ENCODE results near the gene DDI2. TPM values are rescaled to one million over a fixed set of nuclear protein-coding genes. Genes with fewer than 3 reads are reported as not detected.

DDI2 gene
- polyA plus RNA-seq, 1 donor from 2014 or later, result 6.5 TPM

DNA sequence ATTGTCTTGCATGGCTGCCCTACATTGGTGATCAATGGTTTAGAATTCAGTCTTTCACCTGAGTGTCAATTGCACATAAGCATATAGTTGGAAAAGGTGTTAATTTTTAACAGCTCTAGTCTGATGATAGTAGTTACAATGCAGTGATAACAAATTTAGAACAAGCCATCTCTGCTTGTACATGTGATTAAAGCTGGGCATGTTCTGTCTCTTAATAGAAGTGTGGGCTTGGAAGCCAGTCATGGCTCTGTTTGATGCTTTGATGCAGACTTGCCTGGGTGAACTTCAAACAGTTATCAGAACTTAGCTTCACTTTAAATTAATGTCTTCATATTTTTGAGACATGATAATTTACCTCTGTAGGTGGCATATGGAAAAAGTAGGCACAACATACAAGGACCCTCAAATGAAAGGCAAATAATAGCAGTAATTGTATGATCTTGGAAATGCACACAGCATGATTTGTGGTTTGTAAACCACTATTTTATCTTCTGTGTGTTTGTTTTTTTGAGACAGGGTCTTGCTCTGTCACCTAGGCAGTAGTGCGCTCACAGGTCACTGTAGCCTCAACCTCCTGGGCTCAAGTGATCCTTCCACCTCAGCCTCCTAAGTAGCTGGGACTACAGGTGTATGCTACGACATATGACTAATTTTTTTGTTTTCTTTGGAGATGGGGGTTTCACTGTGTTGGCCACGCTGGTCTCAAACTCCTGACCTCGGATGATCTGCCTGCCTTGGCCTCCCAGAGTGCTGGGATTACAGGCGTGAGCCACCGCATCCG is 3.8 kb downstream of the DDI2 start:
- Mint-ChIP-seq H3K4me3 (peak overlapping the region in 3 of 4 donors; percentile 58 to 77 (median 58)), H3K27me3 (no peaks in the 10 kb centered on the region), H3K36me3 (peaks cover 2% of the 10 kb centered on the region)

GRCh38 chr1:15621975-15622374 is 4.7 kb downstream of the DDI2 start:
- Mint-ChIP-seq H3K9me3 (no peaks in the 10 kb centered on the region), H3K27ac (peak overlapping the region in 1 of 3 donors; percentile 80), H3K4me3 (peak overlapping the region in 1 of 4 donors; percentile 11), H3K36me3 (peaks cover 2% of the 10 kb centered on the region), H3K4me1 (peaks cover 41 to 57% (median 51%) of the 10 kb centered on the region in 3 donors), H3K27me3 (no peaks in the 10 kb centered on the region)

More for the DNA sequence above, 3.8 kb downstream of the DDI2 start:
- Mint-ChIP-seq H3K9me3 (no peaks in the 10 kb centered on the region), H3K4me1 (peaks cover 42 to 50% (median 48%) of the 10 kb centered on the region in 3 donors), H3K27ac (peak overlapping the region in 1 of 3 donors; percentile 80)

- Mint-ChIP-seq H3K27ac (no peak overlapping the region), H3K36me3 (peaks cover 2% of the 10 kb centered on the region), H3K9me3 (no peaks in the 10 kb centered on the region), H3K4me1 (peaks cover 47 to 66% (median 58%) of the 10 kb centered on the region in 3 donors), H3K4me3 (peak overlapping the region in 1 of 4 donors; percentile 36), H3K27me3 (no peaks in the 10 kb centered on the region)
Observed at GRCh38 chr1:15622712-15623373, 5.6 kb downstream of the DDI2 start.

GRCh38 chr1:15623435-15623834 is 6.2 kb downstream of the DDI2 start:
- H3K27ac Mint-ChIP-seq, result no peak overlapping the region
- peaks cover 1% of the 10 kb centered on the region for H3K36me3 Mint-ChIP-seq
- no peak overlapping the region for H3K4me3 Mint-ChIP-seq
- H3K9me3 Mint-ChIP-seq, result no peaks in the 10 kb centered on the region
- H3K4me1 Mint-ChIP-seq, result peaks cover 49 to 64% (median 59%) of the 10 kb centered on the region in 3 donors
- no peaks in the 10 kb centered on the region for H3K27me3 Mint-ChIP-seq

- Mint-ChIP-seq H3K27me3 (no peaks in the 10 kb centered on the region), H3K4me3 (peak overlapping the region in 2 of 4 donors; percentile 12 to 36), H3K36me3 (no peaks in the 10 kb centered on the region), H3K27ac (peak overlapping the region in 2 of 3 donors; percentile 31 to 91), H3K9me3 (no peaks in the 10 kb centered on the region), H3K4me1 (peaks cover 45 to 62% (median 54%) of the 10 kb centered on the region in 3 donors)
Observed at GRCh38 chr1:15624133-15624714, 7.0 kb downstream of the DDI2 start.

GRCh38 chr1:15625056-15625917 is 8.0 kb downstream of the DDI2 start:
- peaks cover 3% of the 10 kb centered on the region for H3K36me3 Mint-ChIP-seq
- peak overlapping the region in 1 of 4 donors; percentile 45 for H3K4me3 Mint-ChIP-seq
- H3K4me1 Mint-ChIP-seq, result peaks cover 40 to 58% (median 51%) of the 10 kb centered on the region in 3 donors
- peak overlapping the region in 1 of 3 donors; percentile 81 for H3K27ac Mint-ChIP-seq
- no peaks in the 10 kb centered on the region for H3K9me3 Mint-ChIP-seq
- H3K27me3 Mint-ChIP-seq, result no peaks in the 10 kb centered on the region

DNA sequence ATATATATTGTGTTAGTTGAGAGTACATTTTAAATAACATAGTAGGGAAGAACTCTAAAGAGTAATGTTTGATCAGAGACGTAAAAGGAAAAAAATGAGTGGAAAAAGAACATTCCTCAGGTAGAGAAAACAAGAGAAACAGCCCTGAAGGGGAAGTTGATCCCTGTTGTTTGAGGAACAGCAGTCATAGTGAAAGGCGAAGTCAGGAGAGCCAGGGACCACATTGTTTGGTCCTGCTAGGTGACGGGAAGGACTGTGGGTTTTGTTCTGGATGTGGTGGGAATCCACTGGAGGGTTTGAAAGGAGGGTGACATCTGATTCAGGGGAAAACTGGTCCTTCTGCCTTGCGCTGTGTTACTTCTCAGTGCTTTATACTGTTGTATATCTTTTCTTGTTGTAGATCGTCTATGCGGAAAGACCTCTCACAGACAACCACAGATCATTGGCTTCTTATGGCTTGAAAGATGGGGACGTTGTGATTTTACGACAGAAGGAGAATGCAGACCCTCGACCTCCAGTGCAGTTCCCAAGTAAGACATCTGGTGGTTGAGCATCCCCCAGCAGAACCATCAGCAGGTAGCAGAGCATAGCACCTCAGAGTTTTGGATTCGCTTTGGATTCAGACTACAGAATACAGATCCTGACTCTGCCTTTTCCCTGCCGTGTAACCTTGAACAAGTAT is 9.2 kb downstream of the DDI2 start:
- peak overlapping the region in 1 of 3 donors; percentile 33 for H3K27ac Mint-ChIP-seq
- no peaks in the 10 kb centered on the region for H3K9me3 Mint-ChIP-seq
- peaks cover 38 to 50% (median 40%) of the 10 kb centered on the region in 3 donors for H3K4me1 Mint-ChIP-seq
- no peaks in the 10 kb centered on the region for H3K27me3 Mint-ChIP-seq
- peaks cover 3% of the 10 kb centered on the region for H3K36me3 Mint-ChIP-seq
- H3K4me3 Mint-ChIP-seq, result no peak overlapping the region

DNA sequence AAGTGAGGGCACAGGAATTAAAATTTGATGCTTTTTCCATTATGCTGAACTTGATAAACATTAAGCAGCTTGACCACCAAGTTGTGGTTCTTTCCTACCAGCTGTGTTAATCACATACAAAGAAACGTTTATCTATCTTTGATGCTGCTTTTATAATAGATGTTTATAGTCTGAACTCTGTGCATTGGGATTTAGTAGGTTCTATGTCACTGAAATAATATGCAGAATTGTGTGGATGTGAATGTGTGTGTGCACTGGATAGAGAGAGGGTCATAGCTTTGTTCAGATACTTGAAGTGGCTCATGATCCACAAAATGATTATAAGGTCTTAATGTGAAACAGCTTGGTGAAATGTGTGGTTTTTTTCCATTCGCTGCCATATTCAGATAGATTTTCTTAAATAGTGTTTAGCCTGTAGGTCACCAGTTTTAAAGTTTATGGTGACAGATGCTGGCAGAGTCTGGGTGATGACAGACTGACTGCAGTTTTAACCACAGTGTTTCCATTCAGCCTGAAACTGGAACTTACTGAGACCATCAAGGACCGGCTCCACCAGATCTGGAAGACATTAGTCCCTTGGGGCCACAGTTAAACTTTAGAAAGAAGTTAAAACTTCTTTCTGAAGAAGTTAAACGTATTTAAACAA is 10.2 kb downstream of the DDI2 start:
- Mint-ChIP-seq H3K27me3 (no peaks in the 10 kb centered on the region), H3K27ac (peak overlapping the region in 2 of 3 donors; percentile 32 to 79), H3K9me3 (no peaks in the 10 kb centered on the region), H3K4me1 (peaks cover 33 to 46% (median 33%) of the 10 kb centered on the region in 3 donors), H3K4me3 (no peak overlapping the region), H3K36me3 (peaks cover 3% of the 10 kb centered on the region)

DNA sequence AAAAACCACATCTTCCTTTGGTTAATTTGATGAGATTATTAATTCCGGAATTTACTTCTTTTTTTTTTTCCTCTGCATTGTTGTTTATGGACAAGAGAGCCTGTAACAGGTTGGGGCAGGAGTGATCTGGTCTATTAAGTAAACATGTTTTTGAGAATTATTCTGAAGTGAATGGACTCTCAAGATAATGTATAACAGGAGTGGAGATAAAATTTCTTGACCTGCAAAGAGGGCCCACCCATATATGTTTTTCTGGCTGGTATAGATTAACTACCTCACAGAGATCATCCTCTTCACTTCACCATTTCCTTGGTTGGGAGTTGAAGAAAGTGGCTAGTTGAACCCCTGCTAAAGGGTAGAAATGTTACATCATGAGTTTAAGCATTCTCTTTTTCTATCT is 10.7 kb downstream of the DDI2 start:
- no peak overlapping the region for H3K4me3 Mint-ChIP-seq
- H3K4me1 Mint-ChIP-seq, result peaks cover 28 to 42% (median 29%) of the 10 kb centered on the region in 3 donors
- peaks cover 3% of the 10 kb centered on the region for H3K36me3 Mint-ChIP-seq
- H3K9me3 Mint-ChIP-seq, result no peaks in the 10 kb centered on the region
- no peaks in the 10 kb centered on the region for H3K27me3 Mint-ChIP-seq
- peak overlapping the region in 1 of 3 donors; percentile 32 for H3K27ac Mint-ChIP-seq

GRCh38 chr1:15633756-15634420 is 16.6 kb downstream of the DDI2 start:
- no peak overlapping the region for H3K4me3 Mint-ChIP-seq
- H3K9me3 Mint-ChIP-seq, result no peaks in the 10 kb centered on the region
- H3K27ac Mint-ChIP-seq, result peak overlapping the region in 1 of 3 donors; percentile 59
- peaks cover 0 to 2% (median 1%) of the 10 kb centered on the region in 3 donors for H3K4me1 Mint-ChIP-seq
- H3K36me3 Mint-ChIP-seq, result peaks cover 12% of the 10 kb centered on the region
- no peaks in the 10 kb centered on the region for H3K27me3 Mint-ChIP-seq

- Mint-ChIP-seq H3K27ac (no peak overlapping the region), H3K4me1 (peaks cover 0 to 4% (median 3%) of the 10 kb centered on the region in 3 donors)
Observed at GRCh38 chr1:15636436-15636835, 19.2 kb downstream of the DDI2 start.

GRCh38 chr1:15637826-15638225 is 20.6 kb downstream of the DDI2 start:
- Mint-ChIP-seq H3K9me3 (no peaks in the 10 kb centered on the region), H3K36me3 (peaks cover 15% of the 10 kb centered on the region), H3K4me1 (peaks cover 0 to 4% (median 3%) of the 10 kb centered on the region in 3 donors), H3K27me3 (no peaks in the 10 kb centered on the region), H3K4me3 (peak overlapping the region in 1 of 4 donors; percentile 3), H3K27ac (no peak overlapping the region)

More at GRCh38 chr1:15636436-15636835, 19.2 kb downstream of the DDI2 start:
- no peaks in the 10 kb centered on the region for H3K27me3 Mint-ChIP-seq
- H3K9me3 Mint-ChIP-seq, result no peaks in the 10 kb centered on the region
- peaks cover 12% of the 10 kb centered on the region for H3K36me3 Mint-ChIP-seq
- no peak overlapping the region for H3K4me3 Mint-ChIP-seq

DNA sequence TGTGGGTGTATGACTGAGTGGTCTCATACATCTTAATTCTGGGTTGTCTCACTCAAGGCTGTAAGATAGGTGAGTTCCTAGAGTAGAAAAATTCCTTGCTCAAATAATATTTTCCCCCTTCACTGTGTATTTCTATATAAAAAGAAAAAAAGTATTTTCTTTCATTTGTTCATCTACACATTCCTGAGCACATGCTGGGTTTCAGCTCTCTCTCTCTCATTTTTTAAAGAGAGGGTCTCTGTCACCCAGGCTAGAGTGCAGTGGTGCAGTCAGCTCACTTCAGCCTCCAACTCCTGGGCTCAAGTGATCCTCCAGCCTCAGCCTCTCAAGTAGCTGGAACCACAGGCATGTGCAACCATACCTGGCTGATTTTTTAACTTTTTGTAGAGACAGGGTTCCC is 22.0 kb downstream of the DDI2 start:
- H3K4me3 Mint-ChIP-seq, result no peak overlapping the region
- peaks cover 0 to 4% (median 3%) of the 10 kb centered on the region in 3 donors for H3K4me1 Mint-ChIP-seq
- H3K27me3 Mint-ChIP-seq, result no peaks in the 10 kb centered on the region
- H3K9me3 Mint-ChIP-seq, result no peaks in the 10 kb centered on the region
- peaks cover 15% of the 10 kb centered on the region for H3K36me3 Mint-ChIP-seq
- no peak overlapping the region for H3K27ac Mint-ChIP-seq

All from IgD-negative memory B cell (primary cell).